ENCODE measurements around the gene GPRC5C.

GPRC5C gene

DNA sequence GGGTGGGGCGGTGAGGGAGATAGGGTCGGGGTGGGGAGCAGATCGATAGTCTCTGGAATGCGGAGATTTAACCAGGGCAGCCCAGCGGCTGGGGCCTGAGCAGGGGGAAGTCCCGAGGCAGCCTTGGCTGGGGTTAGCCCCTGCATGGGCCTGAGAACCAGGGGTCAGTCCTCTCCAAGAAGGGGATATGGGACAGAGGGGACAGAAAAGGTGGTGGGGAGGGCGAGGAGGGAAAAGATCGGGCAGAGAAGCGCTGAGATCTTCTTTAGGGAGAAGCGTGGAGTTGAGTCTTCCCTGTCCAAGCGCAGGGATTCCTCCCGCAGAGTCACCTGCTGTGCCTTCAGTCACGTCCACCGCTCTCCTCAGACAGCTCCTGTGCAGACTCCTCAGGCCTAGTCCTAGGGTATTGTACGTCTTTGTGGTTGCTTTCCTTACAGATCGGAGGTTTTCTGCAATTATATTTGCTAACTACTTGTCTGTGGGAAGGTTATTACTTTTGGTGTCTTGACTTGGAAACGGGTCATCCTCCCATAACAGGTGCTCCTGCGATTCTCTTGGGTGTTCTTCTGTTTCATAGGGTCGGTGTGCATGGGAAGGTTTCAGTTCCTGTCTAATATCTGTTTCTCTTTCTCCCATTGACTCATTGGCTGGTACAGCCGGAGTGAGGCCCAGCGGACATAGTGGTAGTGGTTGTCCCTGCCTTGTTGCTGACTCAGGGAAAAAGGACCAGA lies 35.5 kb downstream of the GPRC5C start (continued):
- no peak for TF ChIP-seq ZNF324 (tag by site-specific recombination; IDR thresholded peaks at IDR 0.05)
- no peak for TF ChIP-seq KLF10 (tag by site-specific recombination; IDR thresholded peaks at IDR 0.05)
- TF ChIP-seq ZNF785 (tag by site-specific recombination; IDR thresholded peaks at IDR 0.05) = no peak
- TF ChIP-seq ZNF2 (tag by site-specific recombination; IDR thresholded peaks at IDR 0.05) = no peak
- TF ChIP-seq FEZF1 (tag by site-specific recombination; IDR thresholded peaks at IDR 0.05) = no peak
- TF ChIP-seq ZNF214 (tag by site-specific recombination; IDR thresholded peaks at IDR 0.05; ENCODE audit: borderline replicate concordance) = no peak
- TF ChIP-seq, protein P1, sequence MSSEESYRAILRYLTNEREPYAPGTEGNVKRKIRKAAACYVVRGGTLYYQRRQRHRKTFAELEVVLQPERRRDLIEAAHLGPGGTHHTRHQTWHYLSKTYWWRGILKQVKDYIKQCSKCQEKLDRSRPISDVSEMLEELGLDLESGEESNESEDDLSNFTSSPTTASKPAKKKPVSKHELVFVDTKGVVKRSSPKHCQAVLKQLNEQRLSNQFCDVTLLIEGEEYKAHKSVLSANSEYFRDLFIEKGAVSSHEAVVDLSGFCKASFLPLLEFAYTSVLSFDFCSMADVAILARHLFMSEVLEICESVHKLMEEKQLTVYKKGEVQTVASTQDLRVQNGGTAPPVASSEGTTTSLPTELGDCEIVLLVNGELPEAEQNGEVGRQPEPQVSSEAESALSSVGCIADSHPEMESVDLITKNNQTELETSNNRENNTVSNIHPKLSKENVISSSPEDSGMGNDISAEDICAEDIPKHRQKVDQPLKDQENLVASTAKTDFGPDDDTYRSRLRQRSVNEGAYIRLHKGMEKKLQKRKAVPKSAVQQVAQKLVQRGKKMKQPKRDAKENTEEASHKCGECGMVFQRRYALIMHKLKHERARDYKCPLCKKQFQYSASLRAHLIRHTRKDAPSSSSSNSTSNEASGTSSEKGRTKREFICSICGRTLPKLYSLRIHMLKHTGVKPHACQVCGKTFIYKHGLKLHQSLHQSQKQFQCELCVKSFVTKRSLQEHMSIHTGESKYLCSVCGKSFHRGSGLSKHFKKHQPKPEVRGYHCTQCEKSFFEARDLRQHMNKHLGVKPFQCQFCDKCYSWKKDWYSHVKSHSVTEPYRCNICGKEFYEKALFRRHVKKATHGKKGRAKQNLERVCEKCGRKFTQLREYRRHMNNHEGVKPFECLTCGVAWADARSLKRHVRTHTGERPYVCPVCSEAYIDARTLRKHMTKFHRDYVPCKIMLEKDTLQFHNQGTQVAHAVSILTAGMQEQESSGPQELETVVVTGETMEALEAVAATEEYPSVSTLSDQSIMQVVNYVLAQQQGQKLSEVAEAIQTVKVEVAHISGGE (tag by site-specific recombination; conservative IDR thresholded peaks at IDR 0.05; ENCODE audit: low read depth) = no peak
- TF ChIP-seq ZNF548 (tag by site-specific recombination; IDR thresholded peaks at IDR 0.05) = no peak

- CTCF ChIA-PET = interaction anchor here (0.8 to 1.4 kb wide), 4 partner anchors 14 to 132 kb away, joined by 3 to 10 read pairs (median 6); no protein-coding TSS in a partner anchor
- POLR2A ChIA-PET = no interaction called here
- H3K9me3 ChIP-seq (ENCODE audit: control insufficient read depth, insufficient read depth, low read depth, low read length) = no peaks in the 10 kb centered on the region
- no peak overlapping the region for H3K4me3 ChIP-seq (ENCODE audit: low read depth, low read length)
- H3K4me1 ChIP-seq (ENCODE audit: control insufficient read depth, insufficient read depth, low read length) = no peaks in the 10 kb centered on the region
- TF ChIP-seq SP2 (tag by site-specific recombination; IDR thresholded peaks at IDR 0.05) (no peak), ZNF645 (tag by site-specific recombination; IDR thresholded peaks at IDR 0.05) (no peak)
- H3K36me3 ChIP-seq (ENCODE audit: control insufficient read depth in 2 of 2, insufficient read depth in 1 of 2, low read length in 2 of 2) = no peaks in the 10 kb centered on the region
- H3K27ac ChIP-seq (ENCODE audit: extremely low read depth, low read depth, low read length) = no peak overlapping the region
Observed at GRCh38 chr17:74471341-74471740, 39.5 kb downstream of the GPRC5C start.

- CTCF ChIA-PET = interaction anchor here (0.8 kb wide), 1 partner anchor 21 kb away, joined by 3 read pairs; no protein-coding TSS in a partner anchor
- POLR2A ChIA-PET = no interaction called here
Observed at GRCh38 chr17:74472890-74473289, 41.0 kb downstream of the GPRC5C start.

DNA sequence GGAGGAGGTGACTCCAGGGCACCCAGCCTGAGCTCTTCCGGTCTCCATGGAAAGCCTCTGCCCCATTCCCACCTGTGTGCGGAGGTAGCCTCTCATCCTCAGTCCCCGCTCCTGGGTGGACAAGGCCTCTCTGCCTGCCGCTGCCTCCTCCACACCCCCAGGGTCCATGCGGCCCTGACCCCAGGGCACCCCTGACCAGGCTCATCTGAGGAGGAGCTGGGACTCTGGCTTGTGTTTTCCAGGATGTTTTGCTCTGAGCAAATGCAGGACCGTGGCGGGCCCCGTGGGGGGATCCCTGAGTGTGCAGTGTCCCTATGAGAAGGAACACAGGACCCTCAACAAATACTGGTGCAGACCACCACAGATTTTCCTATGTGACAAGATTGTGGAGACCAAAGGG lies 41.4 kb downstream of the GPRC5C start:
- Histone ChIP-seq H3K4me3 (ENCODE audit: low read depth, low read length) (no peak overlapping the region), H3K36me3 (ENCODE audit: control insufficient read depth in 2 of 2, insufficient read depth in 1 of 2, low read length in 2 of 2) (no peaks in the 10 kb centered on the region), H3K4me1 (ENCODE audit: control insufficient read depth, insufficient read depth, low read length) (no peaks in the 10 kb centered on the region), H3K9me3 (ENCODE audit: control insufficient read depth, insufficient read depth, low read depth, low read length) (no peaks in the 10 kb centered on the region), H3K27ac (ENCODE audit: extremely low read depth, low read depth, low read length) (no peak overlapping the region)
- no peak for TF ChIP-seq ZNF571 (tag by site-specific recombination; IDR thresholded peaks at IDR 0.05)
- TF ChIP-seq, protein P2, sequence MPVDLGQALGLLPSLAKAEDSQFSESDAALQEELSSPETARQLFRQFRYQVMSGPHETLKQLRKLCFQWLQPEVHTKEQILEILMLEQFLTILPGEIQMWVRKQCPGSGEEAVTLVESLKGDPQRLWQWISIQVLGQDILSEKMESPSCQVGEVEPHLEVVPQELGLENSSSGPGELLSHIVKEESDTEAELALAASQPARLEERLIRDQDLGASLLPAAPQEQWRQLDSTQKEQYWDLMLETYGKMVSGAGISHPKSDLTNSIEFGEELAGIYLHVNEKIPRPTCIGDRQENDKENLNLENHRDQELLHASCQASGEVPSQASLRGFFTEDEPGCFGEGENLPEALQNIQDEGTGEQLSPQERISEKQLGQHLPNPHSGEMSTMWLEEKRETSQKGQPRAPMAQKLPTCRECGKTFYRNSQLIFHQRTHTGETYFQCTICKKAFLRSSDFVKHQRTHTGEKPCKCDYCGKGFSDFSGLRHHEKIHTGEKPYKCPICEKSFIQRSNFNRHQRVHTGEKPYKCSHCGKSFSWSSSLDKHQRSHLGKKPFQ (tag by site-specific recombination; IDR thresholded peaks at IDR 0.05) = no peak
- POLR2A ChIA-PET = no interaction called here
- CTCF ChIA-PET = interaction anchor here (0.7 to 1.0 kb wide), 3 partner anchors 20 to 106 kb away, joined by 3 read pairs; partner anchors contain the start of gene GPR142

More at GRCh38 chr17:74472890-74473289, 41.0 kb downstream of the GPRC5C start:
- H3K27ac ChIP-seq (ENCODE audit: extremely low read depth, low read depth, low read length) = no peak overlapping the region
- H3K4me3 ChIP-seq (ENCODE audit: low read depth, low read length) = no peak overlapping the region
- no peaks in the 10 kb centered on the region for H3K9me3 ChIP-seq (ENCODE audit: control insufficient read depth, insufficient read depth, low read depth, low read length)
- H3K36me3 ChIP-seq (ENCODE audit: control insufficient read depth in 2 of 2, insufficient read depth in 1 of 2, low read length in 2 of 2) = no peaks in the 10 kb centered on the region
- TF ChIP-seq FEZF1 (tag by site-specific recombination; IDR thresholded peaks at IDR 0.05) = no peak
- TF ChIP-seq ZNF292 (tag by site-specific recombination; IDR thresholded peaks at IDR 0.05; ENCODE audit: borderline replicate concordance, low read depth) = no peak
- H3K4me1 ChIP-seq (ENCODE audit: control insufficient read depth, insufficient read depth, low read length) = no peaks in the 10 kb centered on the region
